Colonic mucosa (tissue), 4 donors: Measurements from ENCODE around the gene FMN2. TPM values are rescaled to one million over a fixed set of nuclear protein-coding genes. Genes with fewer than 3 reads are reported as not detected.
"Not testable (repeated sequence)": the region's sequence is repeated elsewhere in the genome, so short reads cannot be mapped to it uniquely, and the experiment has no call there.

Source experiments
- DNase-seq: peaks from one replicate; pipeline ENCODE4 v3.0.0-alpha.2; 2020
- H3K27ac ChIP-seq: fragments of 200-600 bp; one replicate; pipeline ENCODE4 v1.8.0; 2021
- H3K27me3 ChIP-seq: fragments of 200-600 bp; one replicate; pipeline ENCODE4 v1.8.0; 2021
- H3K36me3 ChIP-seq: fragments of 200-600 bp; one replicate; pipeline ENCODE4 v1.8.0; 2021
- H3K4me1 ChIP-seq: fragments of 200-600 bp; one replicate; pipeline ENCODE4 v1.8.0; 2021; ENCODE audit warnings: mild to moderate bottlenecking
- H3K4me3 ChIP-seq: fragments of 200-600 bp; one replicate; pipeline ENCODE4 v1.8.0; 2021
- H3K9ac ChIP-seq, 2 donors: one replicate each; pipeline ENCODE4 v1.7.0; 2013; ENCODE audit warnings: control low read depth in 2 of 2, low read depth in 2 of 2, low read length in 2 of 2
- H3K9me3 ChIP-seq: fragments of 200-600 bp; one replicate; pipeline ENCODE4 v1.8.0; 2021
- CTCF ChIP-seq: fragments of 200-600 bp; IDR thresholded peaks from one replicate; pipeline ENCODE4 v1.8.0; 2022; ENCODE audit warnings: antibody characterized with exemption, mild to moderate bottlenecking
- intact Hi-C: fragments of 100-400 bp; cut with DNase I; formaldehyde crosslinking; loops from one replicate; pipeline ENCODE4 v1.14.1; 2022
- total RNA-seq, 2 donors: library from RNA; stranded (reverse); fragmentation: NEBNext Ultra II Directional in 1 of 2; extraction: Animal tissue kit (Norgen Biotek cat#: 25700) in 1 of 2; gene quantifications; one replicate each; pipeline ENCODE4 v1.2.1, GENCODE V29; 2021
- donor health status: healthy.
- donor health status: DM: no; HTN: no; CAD: no.
- donor health status: DM: no; HTN: no; CAD: no.

The FMN2 gene
- total RNA-seq, 2 donors from 2014 or later = 0.62 to 3.0 TPM

- Histone ChIP-seq H3K4me3 (no peak overlapping the region), H3K9me3 (no peaks in the 10 kb centered on the region), H3K27ac (no peak overlapping the region), H3K4me1 (no peaks in the 10 kb centered on the region), H3K9ac (no peak overlapping the region), H3K27me3 (no peaks in the 10 kb centered on the region), H3K36me3 (no peaks in the 10 kb centered on the region)
- DNase-seq = no peak
- intact Hi-C loops = no loop called here
- TF ChIP-seq CTCF = no peak
These were observed 317.9 kb downstream of the FMN2 start for GRCh38 chr1:240409615-240410014.

GRCh38 chr1:240413732-240414131 is 322.0 kb downstream of the FMN2 start:
- Histone ChIP-seq H3K27ac (no peak overlapping the region), H3K27me3 (no peaks in the 10 kb centered on the region), H3K4me1 (no peaks in the 10 kb centered on the region), H3K9me3 (no peaks in the 10 kb centered on the region), H3K4me3 (no peak overlapping the region), H3K9ac (no peak overlapping the region), H3K36me3 (no peaks in the 10 kb centered on the region)
- TF ChIP-seq CTCF = no peak
- intact Hi-C loops = no loop called here
- DNase-seq = no peak

GRCh38 chr1:240414237-240414636 is 322.6 kb downstream of the FMN2 start:
- H3K36me3 ChIP-seq = no peaks in the 10 kb centered on the region
- no peak for TF ChIP-seq CTCF
- H3K4me3 ChIP-seq = no peak overlapping the region
- no peak overlapping the region for H3K9ac ChIP-seq
- no peak overlapping the region for H3K27ac ChIP-seq
- H3K4me1 ChIP-seq = no peaks in the 10 kb centered on the region
- no peaks in the 10 kb centered on the region for H3K9me3 ChIP-seq
- no peaks in the 10 kb centered on the region for H3K27me3 ChIP-seq
- intact Hi-C loops = no loop called here
- DNase-seq = no peak

GRCh38 chr1:240415011-240415410 is 323.3 kb downstream of the FMN2 start:
- H3K4me3 ChIP-seq, H3K27ac ChIP-seq, H3K27me3 ChIP-seq, H3K9me3 ChIP-seq, H3K9ac ChIP-seq, DNase-seq, intact Hi-C loops, H3K4me1 ChIP-seq, H3K36me3 ChIP-seq: not testable (repeated sequence)

- H3K9ac ChIP-seq = no peak overlapping the region
- TF ChIP-seq CTCF = no peak
- no peak overlapping the region for H3K27ac ChIP-seq
- intact Hi-C loops = no loop called here
- H3K4me3 ChIP-seq = no peak overlapping the region
- H3K9me3 ChIP-seq = no peaks in the 10 kb centered on the region
- DNase-seq = no peak
- H3K36me3 ChIP-seq = no peaks in the 10 kb centered on the region
- H3K4me1 ChIP-seq = no peaks in the 10 kb centered on the region
- no peaks in the 10 kb centered on the region for H3K27me3 ChIP-seq
These were observed 323.8 kb downstream of the FMN2 start for GRCh38 chr1:240415532-240415931.

GRCh38 chr1:240417317-240417716 is 325.6 kb downstream of the FMN2 start:
- H3K9me3 ChIP-seq = no peaks in the 10 kb centered on the region
- no peaks in the 10 kb centered on the region for H3K36me3 ChIP-seq
- intact Hi-C loops = no loop called here
- no peak overlapping the region for H3K4me3 ChIP-seq
- H3K4me1 ChIP-seq = no peaks in the 10 kb centered on the region
- H3K9ac ChIP-seq = no peak overlapping the region
- TF ChIP-seq CTCF = no peak
- H3K27me3 ChIP-seq = no peaks in the 10 kb centered on the region
- H3K27ac ChIP-seq = no peak overlapping the region
- no peak for DNase-seq
